OCI-M2 (cell line): ENCODE data around the gene TTC27.
"Not testable (repeated sequence)": the region's sequence is repeated elsewhere in the genome, so short reads cannot be mapped to it uniquely, and the experiment has no call there.

Source experiments
- DNase-seq: peaks from one replicate; lab custom pipeline; 2025; ENCODE audit not compliant: unreplicated experiment; lab: John Stamatoyannopoulos, UW

The TTC27 gene

GRCh38 chr2:32846274-32846673 is 218.4 kb downstream of the TTC27 start:
- DNase-seq, result not testable (repeated sequence)

GRCh38 chr2:32847734-32848133 is 219.9 kb downstream of the TTC27 start:
- no peak for DNase-seq

GRCh38 chr2:32849456-32850194 is 221.8 kb downstream of the TTC27 start:
- no peak for DNase-seq

- DNase-seq, result no peak
Observed at GRCh38 chr2:32851777-32852439, 224.1 kb downstream of the TTC27 start.

GRCh38 chr2:32852856-32853255 is 225.0 kb downstream of the TTC27 start:
- no peak for DNase-seq

- no peak for DNase-seq
Observed at GRCh38 chr2:32856891-32857290, 229.0 kb downstream of the TTC27 start.

- DNase-seq, result no peak
Observed at GRCh38 chr2:32858713-32859112, 230.9 kb downstream of the TTC27 start.

- DNase-seq, result no peak
Observed at GRCh38 chr2:32860385-32860784, 232.5 kb downstream of the TTC27 start.

GRCh38 chr2:32862269-32863055 is 234.6 kb downstream of the TTC27 start:
- no peak for DNase-seq

GRCh38 chr2:32863326-32863725 is 235.5 kb downstream of the TTC27 start:
- no peak for DNase-seq

GRCh38 chr2:32863803-32864202 is 236.0 kb downstream of the TTC27 start:
- DNase-seq, result no peak

GRCh38 chr2:32864334-32865111 is 236.7 kb downstream of the TTC27 start:
- no peak for DNase-seq

GRCh38 chr2:32865399-32866068 is 237.7 kb downstream of the TTC27 start:
- DNase-seq, result no peak

- DNase-seq, result not testable (repeated sequence)
Observed at GRCh38 chr2:32866462-32866861, 238.6 kb downstream of the TTC27 start.
